Measurements from ENCODE around the gene EDC4. TPM values are rescaled to one million over a fixed set of nuclear protein-coding genes. Genes with fewer than 3 reads are reported as not detected.
A peak's percentile ranks its signal among the peaks of the same experiment; 100 is the strongest.
"Not testable (repeated sequence)": the region's sequence is repeated elsewhere in the genome, so short reads cannot be mapped to it uniquely, and the experiment has no call there.

The EDC4 gene
- total RNA-seq, 2 donors from 2014 or later = 58.6 to 96.5 TPM

- Histone ChIP-seq H3K4me3 (peak overlapping the region; percentile 86), H3K27ac (no peak overlapping the region), H3K4me1 (no peaks in the 10 kb centered on the region), H3K27me3 (no peaks in the 10 kb centered on the region), H3K9me3 (no peaks in the 10 kb centered on the region), H3K36me3 (peaks cover 14% of the 10 kb centered on the region), H3K9ac (ENCODE audit: low read depth in 2 of 2, low read length in 2 of 2) (peak overlapping the region; percentile 74 to 83)
- peak; percentile 28 for DNase-seq
- no peak for TF ChIP-seq CTCF (IDR thresholded peaks at IDR 0.05)
- intact Hi-C loops (cut with DNase I) = no loop called here
Observed at GRCh38 chr16:67833030-67833414, 39.8 kb upstream of the EDC4 start.

GRCh38 chr16:67833415-67834241, 39.2 kb upstream of the EDC4 start:
- Histone ChIP-seq H3K27ac (no peak overlapping the region), H3K36me3 (peaks cover 14% of the 10 kb centered on the region)
- intact Hi-C loops (cut with DNase I) = no loop called here

GRCh38 chr16:67834242-67834614, 38.6 kb upstream of the EDC4 start:
- Histone ChIP-seq H3K36me3 (peaks cover 14% of the 10 kb centered on the region), H3K27me3 (no peaks in the 10 kb centered on the region), H3K9ac (ENCODE audit: low read depth in 2 of 2, low read length in 2 of 2) (no peak overlapping the region), H3K9me3 (no peaks in the 10 kb centered on the region), H3K4me3 (peak overlapping the region; percentile 86), H3K4me1 (no peaks in the 10 kb centered on the region), H3K27ac (no peak overlapping the region)
- no peak for DNase-seq
- no peak for TF ChIP-seq CTCF (IDR thresholded peaks at IDR 0.05)
- intact Hi-C loops (cut with DNase I) = no loop called here

More at GRCh38 chr16:67833415-67834241, 39.2 kb upstream of the EDC4 start:
- Histone ChIP-seq H3K4me1 (no peaks in the 10 kb centered on the region), H3K9me3 (no peaks in the 10 kb centered on the region), H3K4me3 (peak overlapping the region; percentile 86), H3K9ac (ENCODE audit: low read depth in 2 of 2, low read length in 2 of 2) (peak overlapping the region; percentile 74 to 83), H3K27me3 (no peaks in the 10 kb centered on the region)
- peak; percentile 97 for DNase-seq
- no peak for TF ChIP-seq CTCF (IDR thresholded peaks at IDR 0.05)

- H3K27ac ChIP-seq, DNase-seq, H3K9me3 ChIP-seq: not testable (repeated sequence)
Observed at GRCh38 chr16:67837190-67837589, 35.7 kb upstream of the EDC4 start.

GRCh38 chr16:67837811-67838210, 35.0 kb upstream of the EDC4 start:
- Histone ChIP-seq H3K9ac (ENCODE audit: low read depth in 2 of 2, low read length in 2 of 2) (no peak overlapping the region), H3K4me3 (no peak overlapping the region), H3K36me3 (no peaks in the 10 kb centered on the region), H3K27me3 (no peaks in the 10 kb centered on the region), H3K9me3 (no peaks in the 10 kb centered on the region), H3K4me1 (no peaks in the 10 kb centered on the region), H3K27ac (no peak overlapping the region)
- TF ChIP-seq CTCF (IDR thresholded peaks at IDR 0.05) = no peak
- intact Hi-C loops (cut with DNase I) = no loop called here
- DNase-seq = no peak

More at GRCh38 chr16:67837190-67837589, 35.7 kb upstream of the EDC4 start:
- intact Hi-C loops (cut with DNase I); H3K4me1 ChIP-seq; H3K4me3 ChIP-seq; H3K27me3 ChIP-seq; H3K9ac ChIP-seq (ENCODE audit: low read depth in 2 of 2, low read length in 2 of 2); H3K36me3 ChIP-seq: not testable (repeated sequence)

GRCh38 chr16:67841198-67841815, 31.5 kb upstream of the EDC4 start:
- Histone ChIP-seq H3K9me3 (no peaks in the 10 kb centered on the region), H3K4me1 (peaks cover 26% of the 10 kb centered on the region), H3K9ac (ENCODE audit: low read depth in 2 of 2, low read length in 2 of 2) (peak overlapping the region in 1 of 2 donors; percentile 84), H3K4me3 (peak overlapping the region; percentile 79), H3K27ac (peak overlapping the region; percentile 97), H3K36me3 (no peaks in the 10 kb centered on the region), H3K27me3 (no peaks in the 10 kb centered on the region)
- no peak for TF ChIP-seq CTCF (IDR thresholded peaks at IDR 0.05)
- intact Hi-C loops (cut with DNase I) = no loop called here
- DNase-seq = no peak

Data from colonic mucosa (tissue), 4 donors.